ENCODE measurements around the gene KCNIP4.

- no peak for TF ChIP-seq CTCF (IDR thresholded peaks at IDR 0.05)
- TF ChIP-seq POLR2A (IDR thresholded peaks at IDR 0.05) = no peak
These were observed 742.6 kb downstream of the KCNIP4 start for GRCh38 chr4:21205821-21206531.

Data from heart left ventricle (tissue), 13 donors.